ENCODE measurements around the gene ABCC9.
"Not testable (repeated sequence)": the region's sequence is repeated elsewhere in the genome, so short reads cannot be mapped to it uniquely, and the experiment has no call there.

Gene ABCC9

GRCh38 chr12:21806255-21806654, 135.0 kb downstream of the ABCC9 start:
- peaks cover 2% of the 10 kb centered on the region for H3K36me3 Mint-ChIP-seq (ENCODE audit: low read depth)
- no peak overlapping the region for H3K4me3 Mint-ChIP-seq
- H3K27me3 Mint-ChIP-seq: no peaks in the 10 kb centered on the region
- no peak overlapping the region for H3K27ac Mint-ChIP-seq
- DNase-seq (no peak), ATAC-seq (no peak)
- H3K4me1 Mint-ChIP-seq: no peaks in the 10 kb centered on the region
- peaks cover 9% of the 10 kb centered on the region for H3K9me3 Mint-ChIP-seq

- no peaks in the 10 kb centered on the region for H3K36me3 Mint-ChIP-seq (ENCODE audit: low read depth)
- no peaks in the 10 kb centered on the region for H3K4me1 Mint-ChIP-seq
- no peak for DNase-seq
- no peaks in the 10 kb centered on the region for H3K27me3 Mint-ChIP-seq
- H3K4me3 Mint-ChIP-seq: no peak overlapping the region
- no peak overlapping the region for H3K27ac Mint-ChIP-seq
- H3K9me3 Mint-ChIP-seq: no peaks in the 10 kb centered on the region
- ATAC-seq: no peak
These were observed 139.5 kb downstream of the ABCC9 start for GRCh38 chr12:21801522-21802288.

- H3K27ac Mint-ChIP-seq: no peak overlapping the region
- no peaks in the 10 kb centered on the region for H3K27me3 Mint-ChIP-seq
- ATAC-seq: no peak
- no peaks in the 10 kb centered on the region for H3K4me1 Mint-ChIP-seq
- H3K36me3 Mint-ChIP-seq (ENCODE audit: low read depth): no peaks in the 10 kb centered on the region
- H3K9me3 Mint-ChIP-seq: no peaks in the 10 kb centered on the region
- H3K4me3 Mint-ChIP-seq: no peak overlapping the region
- DNase-seq: no peak
These were observed 141.2 kb downstream of the ABCC9 start for GRCh38 chr12:21800011-21800410.

GRCh38 chr12:21797539-21797938, 143.7 kb downstream of the ABCC9 start:
- Mint-ChIP-seq H3K4me3 (no peak overlapping the region), H3K27me3 (no peaks in the 10 kb centered on the region), H3K9me3 (no peaks in the 10 kb centered on the region), H3K27ac (no peak overlapping the region), H3K36me3 (ENCODE audit: low read depth) (no peaks in the 10 kb centered on the region), H3K4me1 (no peaks in the 10 kb centered on the region)
- DNase-seq (no peak), ATAC-seq (no peak)

GRCh38 chr12:21795648-21796328, 145.4 kb downstream of the ABCC9 start:
- Mint-ChIP-seq H3K27ac (no peak overlapping the region), H3K27me3 (peaks cover 4% of the 10 kb centered on the region), H3K4me1 (no peaks in the 10 kb centered on the region), H3K9me3 (no peaks in the 10 kb centered on the region), H3K4me3 (no peak overlapping the region), H3K36me3 (ENCODE audit: low read depth) (no peaks in the 10 kb centered on the region)
- ATAC-seq (no peak), DNase-seq (no peak)

- not testable (repeated sequence) for ATAC-seq; H3K9me3 Mint-ChIP-seq; H3K27me3 Mint-ChIP-seq; H3K36me3 Mint-ChIP-seq (ENCODE audit: low read depth); DNase-seq; H3K27ac Mint-ChIP-seq; H3K4me3 Mint-ChIP-seq; H3K4me1 Mint-ChIP-seq
These were observed 146.2 kb downstream of the ABCC9 start for GRCh38 chr12:21794807-21795595.

- H3K27ac Mint-ChIP-seq; ATAC-seq; H3K9me3 Mint-ChIP-seq; H3K27me3 Mint-ChIP-seq; DNase-seq; H3K4me3 Mint-ChIP-seq; H3K36me3 Mint-ChIP-seq (ENCODE audit: low read depth); H3K4me1 Mint-ChIP-seq: not testable (repeated sequence)
These were observed 151.5 kb downstream of the ABCC9 start for GRCh38 chr12:21789687-21790086.

- ATAC-seq: no peak
- H3K27me3 Mint-ChIP-seq: peaks cover 6% of the 10 kb centered on the region
- H3K4me3 Mint-ChIP-seq: no peak overlapping the region
- DNase-seq: no peak
- H3K9me3 Mint-ChIP-seq: no peaks in the 10 kb centered on the region
- no peak overlapping the region for H3K27ac Mint-ChIP-seq
- H3K36me3 Mint-ChIP-seq (ENCODE audit: low read depth): no peaks in the 10 kb centered on the region
- H3K4me1 Mint-ChIP-seq: no peaks in the 10 kb centered on the region
These were observed 152.9 kb downstream of the ABCC9 start for GRCh38 chr12:21788089-21788983.

- Mint-ChIP-seq H3K27me3 (peaks cover 4% of the 10 kb centered on the region), H3K4me1 (no peaks in the 10 kb centered on the region), H3K27ac (no peak overlapping the region)
These were observed 155.1 kb downstream of the ABCC9 start for GRCh38 chr12:21786041-21786531.

GRCh38 chr12:21782723-21783122, 158.5 kb downstream of the ABCC9 start:
- not testable (repeated sequence) for DNase-seq; H3K27ac Mint-ChIP-seq; H3K9me3 Mint-ChIP-seq; ATAC-seq; H3K4me1 Mint-ChIP-seq; H3K27me3 Mint-ChIP-seq; H3K4me3 Mint-ChIP-seq; H3K36me3 Mint-ChIP-seq (ENCODE audit: low read depth)

More at GRCh38 chr12:21786041-21786531, 155.1 kb downstream of the ABCC9 start:
- no peak for ATAC-seq
- DNase-seq: no peak
- no peaks in the 10 kb centered on the region for H3K36me3 Mint-ChIP-seq (ENCODE audit: low read depth)
- H3K4me3 Mint-ChIP-seq: no peak overlapping the region
- no peaks in the 10 kb centered on the region for H3K9me3 Mint-ChIP-seq

GRCh38 chr12:21780786-21781185, 160.4 kb downstream of the ABCC9 start:
- Mint-ChIP-seq H3K27ac (no peak overlapping the region), H3K4me3 (no peak overlapping the region), H3K27me3 (peaks cover 16% of the 10 kb centered on the region), H3K9me3 (no peaks in the 10 kb centered on the region), H3K4me1 (no peaks in the 10 kb centered on the region), H3K36me3 (ENCODE audit: low read depth) (no peaks in the 10 kb centered on the region)
- no peak for ATAC-seq
- no peak for DNase-seq

GRCh38 chr12:21776175-21776574, 165.1 kb downstream of the ABCC9 start:
- Mint-ChIP-seq H3K4me3 (no peak overlapping the region), H3K9me3 (no peaks in the 10 kb centered on the region), H3K4me1 (peaks cover 7% of the 10 kb centered on the region), H3K27ac (no peak overlapping the region), H3K27me3 (peaks cover 36% of the 10 kb centered on the region), H3K36me3 (ENCODE audit: low read depth) (no peaks in the 10 kb centered on the region)
- no peak for ATAC-seq
- no peak for DNase-seq

GRCh38 chr12:21775133-21775820, 165.9 kb downstream of the ABCC9 start:
- no peak for DNase-seq
- H3K9me3 Mint-ChIP-seq: no peaks in the 10 kb centered on the region
- peaks cover 36% of the 10 kb centered on the region for H3K27me3 Mint-ChIP-seq
- H3K4me1 Mint-ChIP-seq: peaks cover 7% of the 10 kb centered on the region
- no peak overlapping the region for H3K27ac Mint-ChIP-seq
- H3K4me3 Mint-ChIP-seq: no peak overlapping the region
- ATAC-seq: no peak
- no peaks in the 10 kb centered on the region for H3K36me3 Mint-ChIP-seq (ENCODE audit: low read depth)

All from activated naive CD8-positive, alpha-beta T cell treated with anti-CD3 and anti-CD28 coated beads, Interleukin-2, amount 50 U/mL, for 24 hours (primary cell).